ENCODE results near the gene DNAAF2. TPM values are rescaled to one million over a fixed set of nuclear protein-coding genes. Genes with fewer than 3 reads are reported as not detected.

DNAAF2 gene
- total RNA-seq, 1 donor from 2014 or later, result 17.1 TPM

- no peak overlapping the region for H3K4me3 ChIP-seq (ENCODE audit: low read depth, low read length)
- no peak for DNase-seq (ENCODE audit: low read depth)
- TF ChIP-seq CTCF (conservative IDR thresholded peaks at IDR 0.05; ENCODE audit: low read depth, low read length), result no peak
These were observed 22.8 kb downstream of the DNAAF2 start for GRCh38 chr14:49612251-49612650.

GRCh38 chr14:49607583-49607982, 27.5 kb downstream of the DNAAF2 start:
- TF ChIP-seq CTCF (conservative IDR thresholded peaks at IDR 0.05; ENCODE audit: low read depth, low read length), result no peak
- H3K4me3 ChIP-seq (ENCODE audit: low read depth, low read length), result no peak overlapping the region
- DNase-seq (ENCODE audit: low read depth), result no peak

- peak within 1 kb of the TSS; percentile 97 for H3K4me3 ChIP-seq (ENCODE audit: low read depth, low read length)
- TF ChIP-seq CTCF (conservative IDR thresholded peaks at IDR 0.05; ENCODE audit: low read depth, low read length), result no peak
- no peak for DNase-seq (ENCODE audit: low read depth)
These were observed 36.4 kb downstream of the DNAAF2 start, which contains the start of gene LRR1 for GRCh38 chr14:49598485-49599300. Gene LRR1 (plus strand): TSS chr14:49598940. CDS start chr14:49599021, 81 bp downstream.

GRCh38 chr14:49598189-49598484, 36.9 kb downstream of the DNAAF2 start:
- TF ChIP-seq CTCF (conservative IDR thresholded peaks at IDR 0.05; ENCODE audit: low read depth, low read length), result no peak
- H3K4me3 ChIP-seq (ENCODE audit: low read depth, low read length), result peak overlapping the region; percentile 97
- DNase-seq (ENCODE audit: low read depth), result no peak

GRCh38 chr14:49594347-49595091, 40.5 kb downstream of the DNAAF2 start:
- no peak for TF ChIP-seq CTCF (conservative IDR thresholded peaks at IDR 0.05; ENCODE audit: low read depth, low read length)
- no peak for DNase-seq (ENCODE audit: low read depth)
- H3K4me3 ChIP-seq (ENCODE audit: low read depth, low read length), result no peak overlapping the region

GRCh38 chr14:49593016-49593415, 42.0 kb downstream of the DNAAF2 start:
- no peak for DNase-seq (ENCODE audit: low read depth)
- no peak overlapping the region for H3K4me3 ChIP-seq (ENCODE audit: low read depth, low read length)
- no peak for TF ChIP-seq CTCF (conservative IDR thresholded peaks at IDR 0.05; ENCODE audit: low read depth, low read length)

Measured in epithelial cell of proximal tubule (primary cell).